ENCODE measurements around the gene RPL10A. TPM values are rescaled to one million over a fixed set of nuclear protein-coding genes. Genes with fewer than 3 reads are reported as not detected.
A peak's percentile ranks its signal among the peaks of the same experiment; 100 is the strongest.

The RPL10A gene
- total RNA-seq, 2 experiments from 2014 or later, result 1,581 to 2,643 TPM

DNA sequence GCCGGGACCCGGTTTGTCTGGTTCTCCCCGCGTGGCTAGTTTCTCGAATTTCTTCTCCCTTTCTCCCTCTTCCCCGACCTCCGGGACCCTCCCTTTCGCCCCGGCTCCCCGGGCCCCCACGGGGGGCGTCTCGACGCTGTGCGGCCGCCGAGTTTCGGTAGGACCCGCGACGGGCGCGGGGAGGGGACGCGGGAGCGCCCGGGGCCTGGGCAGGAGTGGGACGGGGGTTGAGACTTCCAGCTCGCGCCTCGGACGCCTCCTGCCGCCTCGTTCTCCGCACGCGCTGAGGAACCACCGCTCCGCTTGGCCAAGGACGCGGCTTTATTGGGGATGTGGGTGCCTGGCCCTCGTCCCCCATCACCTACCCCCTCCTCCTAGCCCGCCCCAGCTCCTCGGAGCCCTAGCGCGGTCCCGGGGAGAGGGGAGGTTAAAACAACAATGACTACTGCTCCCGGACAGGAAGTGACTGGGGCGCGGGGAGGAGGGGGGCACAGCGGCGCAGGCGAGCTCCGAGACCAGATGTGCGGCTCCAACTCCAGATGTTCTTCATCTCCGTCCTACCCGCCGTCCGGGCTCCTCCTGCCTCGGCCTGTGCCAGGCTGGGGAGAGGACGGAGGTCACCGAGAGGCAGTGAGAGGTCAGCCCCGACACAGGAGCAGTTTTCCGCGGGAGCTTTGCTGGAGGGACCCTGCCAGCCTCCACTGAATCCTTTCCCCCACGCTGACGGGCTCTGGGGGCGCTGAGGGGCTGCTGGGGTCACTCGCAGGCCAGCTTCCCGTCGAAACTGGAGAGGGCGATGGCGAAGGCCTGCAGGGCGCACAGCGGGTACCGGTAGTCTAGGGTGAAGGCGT, 29.6 kb downstream of the RPL10A start:
- CTCF ChIA-PET (ENCODE audit: unreplicated experiment), result interaction anchor here (0.9 kb wide), 1 partner anchor 25 kb away, joined by 12 read pairs; no protein-coding TSS in a partner anchor
- Histone ChIP-seq H4K20me1 (ENCODE audit: insufficient read depth, low read length) (no peaks in the 10 kb centered on the region), H2AFZ (ENCODE audit: low read length) (peak overlapping the region; percentile 84), H3K9me3 (ENCODE audit: low read length) (no peaks in the 10 kb centered on the region), H3K4me1 (ENCODE audit: insufficient read depth, low read length, poor library complexity, severe bottlenecking) (peaks cover 14% of the 10 kb centered on the region), H3K36me3 (ENCODE audit: insufficient read depth, low read length) (no peaks in the 10 kb centered on the region), H3K4me2 (ENCODE audit: low read length) (peak overlapping the region; percentile 89), H3K4me3 (ENCODE audit: low read depth, low read length, poor library complexity, severe bottlenecking) (peak overlapping the region; percentile 71), H3K27ac (ENCODE audit: low read depth, low read length, poor library complexity, severe bottlenecking) (no peak overlapping the region), H3K9me2 (ENCODE audit: insufficient read depth, low read length) (no peaks in the 10 kb centered on the region), H3K79me2 (ENCODE audit: insufficient read depth, low read depth, low read length) (no peaks in the 10 kb centered on the region)
- POLR2A ChIA-PET, result interaction anchor here (0.7 kb wide), 1 partner anchor 21 kb away, joined by 4 read pairs; no protein-coding TSS in a partner anchor
- no TSS peak for BruUV-seq (replicated peaks)
- TF ChIP-seq CTCF (conservative IDR thresholded peaks at IDR 0.05; ENCODE audit: low read length) (no peak), EZH2phosphoT487 (IDR thresholded peaks at IDR 0.05; ENCODE audit: borderline replicate concordance, low read depth, low read length) (no peak)
- peak; percentile 37 for DNase-seq (ENCODE audit: low spot score)
- intact Hi-C loops (cut with micrococcal nuclease; ENCODE audit: unreplicated experiment), result no loop called here

DNA sequence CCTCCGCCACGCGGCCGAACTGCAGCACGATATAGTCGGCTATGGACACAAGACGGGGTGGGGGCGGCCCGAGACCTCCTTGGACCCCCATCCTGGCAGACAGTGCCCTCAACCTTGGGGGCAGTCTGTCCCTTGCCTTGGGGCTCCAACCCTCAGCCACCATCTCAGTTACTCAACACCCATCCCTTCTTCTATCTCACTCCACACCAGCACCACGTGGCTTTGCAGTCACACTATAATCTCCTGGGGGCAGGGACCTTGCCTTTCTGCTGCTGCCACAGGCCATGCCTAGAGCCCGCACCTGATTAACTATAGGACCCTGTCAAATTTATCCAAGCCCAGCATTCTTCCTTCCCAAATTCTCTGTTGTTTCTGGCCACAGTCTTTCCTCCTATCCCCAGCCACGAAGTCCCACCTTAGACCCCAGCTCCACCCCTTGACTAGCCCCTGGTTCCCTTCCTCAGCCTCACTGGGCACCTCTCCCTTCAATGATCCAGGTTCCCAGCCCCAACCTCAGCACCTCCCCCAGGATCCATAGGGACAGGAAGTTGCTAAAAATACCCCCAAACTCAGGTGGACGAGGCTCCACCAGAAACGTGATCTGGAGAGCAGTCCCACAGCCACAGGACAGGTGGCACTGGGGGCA, 30.3 kb downstream of the RPL10A start:
- Histone ChIP-seq H3K27ac (ENCODE audit: low read depth, low read length, poor library complexity, severe bottlenecking) (no peak overlapping the region), H3K9me3 (ENCODE audit: low read length) (no peaks in the 10 kb centered on the region), H2AFZ (ENCODE audit: low read length) (no peak overlapping the region), H3K79me2 (ENCODE audit: insufficient read depth, low read depth, low read length) (no peaks in the 10 kb centered on the region), H3K36me3 (ENCODE audit: insufficient read depth, low read length) (no peaks in the 10 kb centered on the region), H3K4me1 (ENCODE audit: insufficient read depth, low read length, poor library complexity, severe bottlenecking) (peaks cover 14% of the 10 kb centered on the region), H4K20me1 (ENCODE audit: insufficient read depth, low read length) (no peaks in the 10 kb centered on the region), H3K4me2 (ENCODE audit: low read length) (peak overlapping the region; percentile 89; the same call in 1 of the 2 replicates), H3K4me3 (ENCODE audit: low read depth, low read length, poor library complexity, severe bottlenecking) (no peak overlapping the region), H3K9me2 (ENCODE audit: insufficient read depth, low read length) (no peaks in the 10 kb centered on the region)
- POLR2A ChIA-PET, result no interaction called here
- CTCF ChIA-PET (ENCODE audit: unreplicated experiment), result interaction anchor here (0.9 kb wide), 1 partner anchor 24 kb away, joined by 12 read pairs; no protein-coding TSS in a partner anchor
- DNase-seq (ENCODE audit: low spot score), result no peak
- no TSS peak for BruUV-seq (replicated peaks)
- TF ChIP-seq CTCF (conservative IDR thresholded peaks at IDR 0.05; ENCODE audit: low read length), result no peak
- no peak for TF ChIP-seq EZH2phosphoT487 (IDR thresholded peaks at IDR 0.05; ENCODE audit: borderline replicate concordance, low read depth, low read length)
- intact Hi-C loops (cut with micrococcal nuclease; ENCODE audit: unreplicated experiment), result no loop called here
